HG03103 (cell line): ENCODE results near the gene MS4A7.

Experiments used
- ATAC-seq: cut with Tn5 transposase; IDR thresholded peaks from one replicate; pipeline ENCODE4 v1.9.1; 2021; ENCODE audit warnings: low read depth; ENCODE audit not compliant: unreplicated experiment

MS4A7 gene

DNA sequence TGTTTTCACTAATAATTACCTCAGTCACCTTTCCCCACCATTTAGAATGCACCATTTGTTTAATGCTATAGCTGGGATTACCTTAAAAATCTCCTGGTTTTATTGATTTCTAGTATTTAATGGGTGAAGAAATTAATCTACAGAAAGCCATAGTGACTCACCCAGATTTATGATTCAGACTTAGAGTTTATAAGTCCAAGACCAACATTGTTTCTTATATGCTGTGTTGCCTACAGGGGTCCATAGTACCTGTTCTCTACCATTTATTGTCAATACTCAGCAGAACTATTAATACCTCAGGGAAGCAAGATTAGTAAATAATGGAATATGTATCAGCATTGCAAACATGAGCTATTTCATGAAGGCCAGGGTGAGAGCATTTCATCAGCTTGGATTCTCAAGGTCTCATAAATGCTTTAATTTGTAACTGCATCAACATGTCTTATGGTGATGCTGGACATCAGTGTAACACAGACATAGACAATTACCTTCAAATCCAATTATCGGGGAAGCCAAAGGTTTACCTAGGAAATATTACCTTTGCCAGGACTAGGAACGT is 8.0 kb upstream of the MS4A7 start:
- no peak for ATAC-seq

DNA sequence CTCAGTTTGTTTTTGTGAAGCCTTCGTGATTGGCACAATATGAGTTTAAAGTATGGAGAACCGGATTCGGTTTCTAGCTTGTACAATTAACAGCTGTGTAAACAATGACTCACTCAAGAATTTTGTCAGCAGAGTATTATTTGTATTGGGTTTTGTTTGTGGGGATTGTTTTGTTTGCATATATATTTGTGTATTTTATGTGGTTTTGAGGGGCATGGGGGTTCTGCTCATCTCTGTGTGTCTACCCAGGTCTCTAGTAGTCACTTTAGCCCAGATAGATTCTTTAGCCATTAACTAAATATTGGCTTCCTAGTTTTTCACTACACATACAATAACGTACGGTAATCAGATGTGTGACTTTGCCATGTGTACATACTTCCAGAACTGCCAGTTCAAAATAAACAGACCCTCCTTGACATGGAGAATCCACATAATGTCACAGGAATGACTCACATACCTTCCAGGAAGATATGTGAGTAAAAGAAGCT is 7.5 kb upstream of the MS4A7 start:
- ATAC-seq, result no peak

DNA sequence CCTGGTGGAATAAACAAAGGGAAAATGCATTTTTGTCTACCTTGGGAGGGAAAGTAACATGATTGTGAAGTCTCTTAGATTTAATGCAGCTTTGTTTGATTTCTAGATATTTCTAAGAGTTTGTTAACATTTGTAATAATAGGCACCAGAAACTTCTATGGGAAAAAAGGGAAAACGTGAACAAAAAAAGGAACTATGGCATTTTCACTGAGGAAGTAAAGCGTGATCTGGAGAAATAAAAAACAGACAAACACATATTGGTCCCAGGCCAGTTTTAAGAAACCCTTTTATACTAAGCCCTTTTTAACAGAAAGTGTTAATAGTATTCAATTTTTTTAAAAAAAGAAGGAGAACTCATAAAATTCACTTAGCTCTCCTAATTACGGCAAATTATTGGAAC is 6.9 kb upstream of the MS4A7 start:
- no peak for ATAC-seq

DNA sequence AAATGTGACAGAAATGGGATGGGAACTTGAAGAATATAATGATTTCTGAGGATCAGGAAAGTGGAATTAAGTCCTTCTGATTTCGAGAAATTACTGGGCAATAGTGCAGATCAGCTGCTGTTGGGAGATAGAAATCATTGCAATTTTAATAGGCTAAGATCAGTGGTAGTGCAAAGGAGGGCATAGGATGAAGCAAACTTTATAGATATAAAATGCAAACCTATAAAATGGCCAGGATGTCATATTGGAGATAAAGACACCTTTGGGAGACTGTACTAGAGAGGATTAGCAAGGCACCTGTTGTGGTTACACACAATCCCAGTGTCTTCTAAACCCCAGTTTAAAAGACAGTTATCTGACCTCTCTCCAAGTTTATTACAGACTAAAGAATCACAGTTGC is 6.5 kb upstream of the MS4A7 start:
- no peak for ATAC-seq

DNA sequence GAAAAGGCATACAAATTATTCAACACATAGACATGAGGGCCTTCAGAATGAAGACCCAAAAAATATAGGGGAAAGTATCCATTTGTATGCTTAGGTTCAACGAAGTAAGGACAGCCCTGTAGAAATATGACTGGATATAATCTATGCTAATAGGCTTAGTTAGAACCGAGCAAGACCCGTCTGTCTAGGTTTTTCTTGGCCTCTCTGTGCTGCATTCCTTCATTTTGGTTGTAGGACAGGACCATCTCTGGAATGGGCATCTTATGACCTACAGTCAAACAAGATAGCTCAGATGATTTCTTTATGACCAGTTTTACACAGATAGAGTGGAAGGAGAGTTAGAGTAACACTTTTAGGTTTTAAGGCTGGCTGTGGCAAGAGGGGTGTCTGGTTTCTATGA is 5.6 kb upstream of the MS4A7 start:
- ATAC-seq, result no peak

DNA sequence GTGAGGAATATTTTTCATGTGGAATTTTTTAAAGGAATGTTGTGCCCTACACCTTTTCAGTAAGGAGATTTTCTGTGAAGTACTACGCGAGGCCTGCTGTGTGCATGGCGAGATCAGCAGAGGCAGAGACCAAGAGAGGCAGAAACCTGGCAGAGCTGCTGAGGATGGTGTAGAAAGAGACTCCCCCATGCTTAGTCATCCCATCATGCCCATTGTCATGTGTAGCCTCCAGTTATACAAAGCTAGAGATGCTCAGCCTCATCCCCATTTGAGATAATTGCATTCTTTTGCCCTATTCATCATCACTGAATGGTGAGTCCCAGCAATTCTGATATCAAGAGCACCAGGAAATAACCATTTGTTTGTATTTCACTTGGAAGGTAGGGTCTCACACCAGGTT is 3.0 kb upstream of the MS4A7 start:
- ATAC-seq, result no peak

DNA sequence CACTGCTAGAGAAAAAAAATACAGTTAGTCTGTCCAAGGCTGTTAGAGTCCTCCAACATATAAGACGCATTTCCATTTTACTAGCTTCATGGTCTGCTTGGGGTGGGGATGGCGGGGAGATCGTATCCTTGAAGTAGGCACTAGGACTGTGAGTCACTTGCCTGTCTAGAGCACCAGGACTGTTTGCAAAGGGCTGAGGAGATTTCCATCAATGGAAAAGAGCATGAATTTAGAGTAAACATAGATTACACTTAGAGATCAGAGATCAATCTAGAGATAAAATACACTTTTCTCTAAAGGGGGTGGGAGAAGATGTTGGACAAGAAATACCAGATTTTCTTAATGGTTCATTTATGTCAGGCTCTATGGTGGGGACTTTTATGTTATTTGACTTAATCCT is 1.7 kb upstream of the MS4A7 start:
- ATAC-seq, result no peak

DNA sequence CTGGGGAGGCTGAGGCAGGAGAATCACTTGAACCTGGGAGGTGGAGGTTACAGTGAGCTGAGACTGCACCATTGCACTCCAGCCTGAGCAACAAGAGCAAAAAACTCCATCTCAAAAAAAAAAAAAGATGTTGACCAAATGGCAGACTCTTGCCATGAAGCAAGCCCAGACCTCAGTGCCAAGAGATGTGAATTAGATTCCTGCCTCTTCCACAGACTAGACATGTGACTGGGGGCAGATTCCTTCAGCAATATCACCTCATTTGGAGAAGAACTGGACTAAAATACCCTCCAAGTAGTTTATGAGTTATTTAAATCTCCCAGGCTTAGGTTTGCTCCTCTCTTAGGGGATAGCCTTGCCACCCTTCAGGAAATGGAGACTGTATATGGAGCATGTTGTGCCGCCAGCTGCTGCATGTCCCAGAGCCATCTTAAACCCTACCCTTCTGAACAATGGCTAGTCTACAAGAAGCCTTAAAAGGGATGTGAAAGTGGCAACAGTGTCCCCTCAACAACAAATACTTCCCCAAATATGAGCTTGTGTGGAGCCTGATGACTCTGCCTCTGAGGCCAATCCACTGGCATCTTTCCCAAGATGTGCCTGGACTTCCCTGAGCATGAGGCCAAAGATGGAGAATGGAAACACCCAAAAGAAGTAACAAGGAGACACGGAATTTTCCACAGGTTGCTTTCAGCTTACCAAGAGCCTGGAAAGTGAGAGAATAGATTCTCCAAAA is 763 bp upstream of the MS4A7 start:
- ATAC-seq, result peak; percentile 38

DNA sequence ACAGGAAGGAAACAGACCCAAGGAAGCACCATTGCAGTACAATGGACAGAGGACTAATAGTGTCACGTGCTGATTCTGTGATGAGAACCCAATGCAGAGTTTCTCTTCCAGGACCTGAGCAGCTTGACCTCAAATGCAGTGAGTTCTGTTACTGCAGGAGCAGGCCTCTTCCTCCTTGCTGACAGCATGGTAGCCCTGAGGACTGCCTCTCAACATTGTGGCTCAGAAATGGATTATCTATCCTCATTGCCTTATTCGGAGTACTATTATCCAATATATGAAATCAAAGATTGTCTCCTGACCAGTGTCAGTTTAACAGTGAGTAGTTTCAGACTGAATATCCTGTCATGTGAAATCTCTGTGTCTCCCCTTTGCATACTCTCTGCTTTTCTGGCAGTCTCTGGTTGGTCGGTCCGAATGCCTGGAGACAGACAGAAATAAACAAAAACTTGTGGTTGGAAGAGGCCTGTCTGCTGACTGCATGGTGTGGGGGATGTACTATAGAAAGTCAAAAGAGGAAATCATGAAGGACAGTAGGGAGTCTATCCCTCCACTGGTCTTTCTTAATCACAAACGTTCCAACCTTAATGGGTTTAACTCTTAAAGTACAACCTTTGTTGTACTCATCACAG is 11.1 kb downstream of the MS4A7 start:
- ATAC-seq, result peak; percentile 84

DNA sequence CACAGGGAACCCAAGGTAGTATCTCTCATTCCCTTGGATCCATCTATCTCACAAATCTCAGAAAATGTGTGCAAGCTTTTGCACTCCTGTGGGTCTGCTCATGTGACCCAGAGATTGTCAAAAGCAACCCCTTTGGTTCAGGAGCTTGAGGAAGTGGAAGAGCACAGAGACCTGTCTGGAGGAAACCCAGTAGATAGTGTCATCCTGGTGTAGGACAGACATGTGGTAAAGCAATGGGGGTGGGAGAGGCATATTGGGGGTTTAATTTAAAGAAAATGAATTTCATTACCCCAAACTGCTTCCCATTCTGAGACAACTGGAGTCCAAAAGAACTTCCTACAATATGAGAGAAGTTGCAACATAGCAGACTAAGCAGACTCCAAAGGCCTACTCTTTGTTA is 12.1 kb downstream of the MS4A7 start:
- ATAC-seq, result no peak

DNA sequence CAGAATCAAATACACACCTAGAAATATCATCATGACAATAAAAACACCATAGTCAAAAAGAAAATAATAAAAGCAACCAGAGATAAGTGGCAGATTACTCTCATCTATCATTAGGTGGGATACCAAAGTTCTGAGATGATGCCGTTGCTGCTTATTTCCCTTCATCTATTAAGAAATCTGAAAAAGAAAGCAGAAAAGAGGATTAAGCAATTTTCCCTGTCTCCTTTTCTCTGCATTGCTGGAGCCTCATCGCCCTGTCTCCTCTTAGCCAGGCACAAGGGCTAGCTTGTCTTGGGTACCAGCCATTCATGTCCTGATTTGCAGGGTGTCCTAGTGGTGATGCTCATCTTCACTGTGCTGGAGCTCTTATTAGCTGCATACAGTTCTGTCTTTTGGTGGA is 14.0 kb downstream of the MS4A7 start:
- no peak for ATAC-seq

DNA sequence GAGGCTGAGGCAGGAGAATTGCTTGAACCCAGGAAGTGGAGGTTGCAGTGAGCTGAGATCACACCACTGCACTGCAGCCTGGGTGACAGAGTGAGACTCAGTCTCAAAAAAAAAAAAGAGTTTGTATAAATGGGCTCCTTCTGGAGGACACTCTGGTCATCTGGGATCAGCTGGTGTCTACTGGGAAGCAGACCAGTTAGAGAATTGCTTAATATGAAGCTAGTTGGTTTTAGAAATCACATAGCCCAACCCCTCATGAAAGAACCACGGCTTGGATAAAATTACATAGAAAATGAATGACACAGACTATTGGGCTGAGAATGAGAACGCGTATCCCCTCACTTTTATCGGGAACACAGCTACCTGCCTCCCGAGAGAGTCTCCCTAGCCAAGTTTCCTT is 14.7 kb downstream of the MS4A7 start:
- ATAC-seq, result no peak

DNA sequence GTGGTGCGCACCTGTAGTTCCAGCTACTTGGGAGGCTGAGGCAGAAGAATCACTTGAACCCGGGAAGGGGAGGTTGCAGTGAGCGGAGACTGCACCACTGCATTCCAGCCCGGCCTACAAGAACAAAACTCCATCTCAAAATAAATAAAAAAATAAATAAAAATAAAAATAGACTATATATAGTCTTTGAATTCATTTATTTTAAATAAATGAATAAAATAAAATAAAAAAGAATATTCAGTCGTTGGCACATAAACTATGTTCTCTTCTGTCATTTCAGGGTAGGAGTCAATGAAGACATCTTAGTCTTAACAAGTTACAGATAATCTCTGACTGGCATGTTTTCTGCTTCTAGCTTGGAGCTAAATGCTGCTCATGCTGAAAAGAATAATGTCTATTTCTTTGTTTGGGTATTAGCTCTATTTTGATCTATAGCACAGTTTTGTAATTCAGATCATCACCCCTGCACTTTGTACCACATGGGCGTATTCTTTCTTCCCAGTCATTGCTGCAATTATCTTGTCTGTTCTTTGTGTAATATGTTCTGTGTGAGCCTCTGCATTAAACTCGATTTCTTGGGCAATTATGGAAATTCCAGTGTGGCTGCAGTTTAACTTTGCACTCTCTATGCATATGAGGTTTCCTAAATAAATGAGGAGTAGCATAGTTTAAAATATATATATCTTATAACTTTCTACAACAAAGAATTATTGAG is 16.5 kb downstream of the MS4A7 start:
- no peak for ATAC-seq

DNA sequence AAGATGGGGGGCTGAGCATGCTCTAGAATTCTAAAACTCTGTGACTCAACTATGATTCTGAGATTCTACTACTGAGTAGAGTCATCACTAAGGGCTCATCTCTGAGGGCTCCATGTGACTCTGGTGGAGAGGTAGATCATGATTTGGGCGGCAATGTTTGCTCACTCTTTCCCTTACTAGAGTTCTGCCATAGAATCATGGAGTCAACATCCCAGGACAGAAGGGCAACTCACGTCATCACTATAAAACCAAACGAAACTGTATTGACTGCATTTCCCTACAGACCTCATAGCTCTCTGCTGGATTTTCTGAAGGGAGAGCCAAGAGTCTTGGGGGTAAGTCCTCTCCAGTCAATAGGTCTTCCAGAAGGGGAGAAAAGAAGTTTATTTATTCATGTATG is 18.1 kb downstream of the MS4A7 start, which contains the start of gene MS4A14:
Gene MS4A14, plus strand, starts transcription at position 78 of the 400 bp plus-strand sequence. Its CDS starts 120 bp downstream, at position 198.
- ATAC-seq, result no peak

DNA sequence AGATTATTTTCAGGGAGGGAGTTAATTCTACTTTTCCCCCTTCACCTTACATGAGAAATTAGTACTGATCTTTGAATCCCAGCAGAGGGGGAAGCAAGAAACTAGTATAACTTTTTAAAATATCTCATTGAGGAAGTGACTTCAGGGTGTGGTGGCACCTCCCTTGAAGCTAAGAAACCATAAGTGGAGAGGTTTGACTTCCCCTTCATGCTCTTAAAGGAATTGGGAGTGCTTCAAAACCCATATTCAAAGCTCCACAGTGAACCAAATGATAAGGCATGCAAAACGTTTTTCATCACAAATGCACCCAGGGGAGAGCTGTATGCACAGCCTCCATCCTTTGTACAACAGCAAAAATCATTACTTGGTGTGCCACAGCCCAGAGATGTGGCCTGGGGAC is 18.5 kb downstream of the MS4A7 start:
- no peak for ATAC-seq

DNA sequence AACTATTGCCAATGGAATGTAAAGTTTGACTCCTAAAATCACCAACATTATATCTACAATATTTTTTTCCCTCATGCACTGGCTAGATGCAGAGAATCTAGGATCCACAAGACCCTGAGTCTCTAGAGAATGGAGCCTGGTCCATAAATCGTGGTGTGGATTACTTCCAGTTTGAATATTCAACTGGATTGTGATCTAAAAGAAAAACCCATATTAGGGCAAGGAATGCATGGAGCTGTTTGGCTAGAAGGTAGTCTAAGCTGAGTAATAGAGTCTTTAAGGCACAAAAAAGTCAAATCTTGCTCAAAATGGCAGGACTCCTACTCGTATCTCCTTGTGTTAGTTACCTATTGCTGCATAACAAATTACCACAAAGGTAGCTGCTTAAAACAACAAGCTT is 41.7 kb downstream of the MS4A7 start:
- no peak for ATAC-seq

DNA sequence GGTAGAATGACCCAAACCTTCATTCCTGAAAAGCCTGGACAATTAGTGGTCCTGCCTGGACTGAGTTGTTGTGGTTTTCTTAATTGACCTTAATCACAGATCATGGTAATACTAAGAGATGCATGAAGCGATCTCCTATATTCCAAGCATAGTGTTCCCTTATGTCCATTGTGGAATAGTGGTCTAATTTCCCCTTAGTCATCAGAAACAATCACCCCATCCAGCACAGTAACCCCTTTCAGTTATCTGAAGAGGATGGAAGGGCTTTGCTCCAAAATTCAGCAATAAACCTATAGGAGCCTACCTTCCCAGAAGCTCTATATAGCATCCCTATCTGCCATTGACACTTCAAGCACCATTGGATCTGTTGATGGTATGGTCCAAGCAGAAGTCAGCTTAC is 44.3 kb downstream of the MS4A7 start:
- ATAC-seq, result no peak

DNA sequence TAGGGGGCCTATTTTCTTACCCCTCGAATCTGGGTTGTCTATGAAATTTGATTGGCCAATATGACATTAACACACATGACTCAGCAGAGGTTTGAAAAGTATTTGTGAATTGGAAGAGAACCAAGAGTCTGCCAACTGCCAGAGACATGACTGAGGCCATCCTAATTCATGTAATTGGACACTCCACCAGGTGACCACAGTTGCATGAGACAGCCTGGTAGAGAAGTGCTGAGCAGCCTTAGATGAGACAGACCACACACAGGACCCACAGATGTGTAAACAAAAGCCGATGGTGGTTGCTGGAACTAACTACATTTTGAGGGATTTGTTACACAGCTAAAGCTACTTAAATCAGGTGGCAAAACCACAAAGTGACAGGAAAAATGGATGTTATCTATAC is 50.2 kb downstream of the MS4A7 start:
- ATAC-seq, result no peak

DNA sequence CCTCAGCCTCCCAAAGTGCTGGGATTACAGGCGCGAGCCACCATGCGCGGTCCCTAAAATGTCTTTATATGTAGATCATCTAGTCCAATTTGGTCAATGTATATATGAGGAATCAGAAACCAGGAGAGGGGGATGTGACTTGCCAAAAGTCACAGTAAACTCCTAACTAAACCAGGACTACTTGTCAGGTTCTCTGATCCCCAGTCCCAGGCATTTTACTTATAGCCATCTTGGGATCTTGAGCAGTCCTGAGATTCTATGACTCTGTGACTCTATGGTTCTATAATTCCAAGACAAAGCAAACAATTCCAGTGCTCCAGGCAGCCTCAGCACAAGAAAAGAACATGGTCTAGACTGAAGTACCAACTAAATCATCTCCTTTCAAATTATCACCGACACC is 50.9 kb downstream of the MS4A7 start, which contains the start of gene MS4A5:
Gene MS4A5, plus strand, starts transcription at position 301 of the 400 bp plus-strand sequence. CDS start 103 bp downstream, outside the sequence.
- no peak for ATAC-seq

DNA sequence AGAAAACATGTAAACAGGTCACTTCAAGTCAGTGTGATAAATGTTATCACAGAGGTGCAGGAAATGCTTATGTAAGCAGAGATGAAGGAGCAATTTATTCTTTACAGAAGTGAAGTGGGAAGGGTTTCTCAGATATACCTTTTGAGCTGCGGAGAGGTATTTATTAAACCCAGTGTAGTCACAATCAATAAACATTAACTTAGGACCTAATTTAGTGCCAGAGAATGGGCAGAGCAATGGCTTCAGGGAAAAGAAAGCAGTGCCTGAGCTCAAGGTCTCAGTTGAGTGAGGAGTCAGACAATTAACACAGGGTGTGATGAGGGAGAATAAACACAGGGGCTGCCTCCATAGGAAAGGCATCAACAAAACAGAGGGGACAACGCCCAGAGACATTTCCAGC is 52.9 kb downstream of the MS4A7 start:
- no peak for ATAC-seq

DNA sequence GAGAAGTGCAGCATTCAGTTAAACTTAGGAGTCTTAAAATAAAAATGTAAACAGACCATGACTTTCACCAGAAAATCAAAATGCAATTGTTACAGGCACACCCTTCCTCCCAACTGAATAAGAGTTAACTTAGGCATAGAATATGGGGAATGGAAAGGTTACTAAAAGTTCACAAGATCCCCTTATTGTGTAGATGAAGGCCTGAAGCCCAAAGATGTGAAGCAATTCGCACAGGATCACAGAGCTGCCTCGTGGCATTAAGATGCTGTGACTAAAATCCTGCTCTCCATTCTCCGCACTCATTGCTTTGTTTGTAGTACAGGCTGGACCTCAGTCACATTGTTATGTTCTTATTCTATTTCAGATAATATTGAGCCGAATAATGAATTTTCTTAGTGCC is 55.1 kb downstream of the MS4A7 start:
- no peak for ATAC-seq
